Measurements from ENCODE around the gene HAUS5. TPM values are rescaled to one million over a fixed set of nuclear protein-coding genes. Genes with fewer than 3 reads are reported as not detected.

HAUS5 gene
- total RNA-seq, 1 experiment from 2014 or later = 33.5 TPM

GRCh38 chr19:35622750-35623149 lies 10.2 kb downstream of the HAUS5 start:
- CTCF ChIA-PET = no interaction called here
- BruUV-seq (replicated peaks) = no TSS peak
- TF ChIP-seq EZH2 (IDR thresholded peaks at IDR 0.05; ENCODE audit: borderline replicate concordance, low read depth, low read length, poor library complexity, severe bottlenecking) (no peak), CTCF (conservative IDR thresholded peaks at IDR 0.05; ENCODE audit: low read depth, low read length) (no peak)

GRCh38 chr19:35623327-35624010 lies 10.9 kb downstream of the HAUS5 start:
- Histone ChIP-seq H3K27ac (ENCODE audit: low read depth, low read length, poor library complexity, severe bottlenecking) (no peak overlapping the region), H3K27me3 (replicated peaks; ENCODE audit: insufficient read depth, low read depth, low read length, poor library complexity) (no peaks in the 10 kb centered on the region), H3K4me3 (ENCODE audit: low read depth, low read length, poor library complexity, severe bottlenecking) (no peak overlapping the region), H3K9me3 (ENCODE audit: low read depth, low read length, poor library complexity, severe bottlenecking) (no peaks in the 10 kb centered on the region), H3K36me3 (ENCODE audit: insufficient read depth, low read length, poor library complexity, severe bottlenecking) (no peaks in the 10 kb centered on the region), H3K4me1 (ENCODE audit: insufficient read depth, low read length, poor library complexity, severe bottlenecking) (peaks cover 7% of the 10 kb centered on the region)
- DNase-seq (ENCODE audit: low spot score) = no peak
- no peak for TF ChIP-seq CTCF (conservative IDR thresholded peaks at IDR 0.05; ENCODE audit: low read depth, low read length)
- BruUV-seq (replicated peaks) = TSS peak; percentile 41
- POLR2A ChIA-PET (ENCODE audit: low non-redundant PET) = no interaction called here
- CTCF ChIA-PET = no interaction called here
- intact Hi-C loops (cut with micrococcal nuclease; ENCODE audit: unreplicated experiment) = no loop called here

More at GRCh38 chr19:35622750-35623149, 10.2 kb downstream of the HAUS5 start:
- Histone ChIP-seq H3K27ac (ENCODE audit: low read depth, low read length, poor library complexity, severe bottlenecking) (no peak overlapping the region), H3K4me3 (ENCODE audit: low read depth, low read length, poor library complexity, severe bottlenecking) (no peak overlapping the region), H3K36me3 (ENCODE audit: insufficient read depth, low read length, poor library complexity, severe bottlenecking) (no peaks in the 10 kb centered on the region), H3K27me3 (replicated peaks; ENCODE audit: insufficient read depth, low read depth, low read length, poor library complexity) (no peaks in the 10 kb centered on the region), H3K9me3 (ENCODE audit: low read depth, low read length, poor library complexity, severe bottlenecking) (no peaks in the 10 kb centered on the region), H3K4me1 (ENCODE audit: insufficient read depth, low read length, poor library complexity, severe bottlenecking) (peaks cover 1% of the 10 kb centered on the region)
- intact Hi-C loops (cut with micrococcal nuclease; ENCODE audit: unreplicated experiment) = no loop called here
- POLR2A ChIA-PET (ENCODE audit: low non-redundant PET) = no interaction called here
- DNase-seq (ENCODE audit: low spot score) = no peak

- H3K27me3 ChIP-seq (replicated peaks; ENCODE audit: insufficient read depth, low read depth, low read length, poor library complexity) = no peaks in the 10 kb centered on the region
- no peaks in the 10 kb centered on the region for H3K9me3 ChIP-seq (ENCODE audit: low read depth, low read length, poor library complexity, severe bottlenecking)
- TF ChIP-seq EZH2 (IDR thresholded peaks at IDR 0.05; ENCODE audit: borderline replicate concordance, low read depth, low read length, poor library complexity, severe bottlenecking) (no peak), CTCF (conservative IDR thresholded peaks at IDR 0.05; ENCODE audit: low read depth, low read length) (no peak)
- peak overlapping the region; percentile 83 for H3K27ac ChIP-seq (ENCODE audit: low read depth, low read length, poor library complexity, severe bottlenecking)
- CTCF ChIA-PET = no interaction called here
- POLR2A ChIA-PET (ENCODE audit: low non-redundant PET) = interaction anchor here (0.6 kb wide), 1 partner anchor 35 kb away, joined by 3 read pairs; no protein-coding TSS in a partner anchor
- intact Hi-C loops (cut with micrococcal nuclease; ENCODE audit: unreplicated experiment) = no loop called here
- H3K36me3 ChIP-seq (ENCODE audit: insufficient read depth, low read length, poor library complexity, severe bottlenecking) = peaks cover 27% of the 10 kb centered on the region
- peaks cover 7% of the 10 kb centered on the region for H3K4me1 ChIP-seq (ENCODE audit: insufficient read depth, low read length, poor library complexity, severe bottlenecking)
- peak overlapping the region; percentile 99 for H3K4me3 ChIP-seq (ENCODE audit: low read depth, low read length, poor library complexity, severe bottlenecking)
- DNase-seq (ENCODE audit: low spot score) = no peak
- BruUV-seq (replicated peaks) = TSS peak; percentile 99
Measured at GRCh38 chr19:35628264-35628564, 15.7 kb downstream of the HAUS5 start.
